Ishikawa (cell line): ENCODE data around the gene KLHL6.

Experiments used
- CEBPB ChIP-seq: IDR thresholded peaks from 2 replicates; pipeline ENCODE4 v1.6.1; 2012
- CREB1 ChIP-seq: IDR thresholded peaks from 2 replicates; pipeline ENCODE4 v1.6.1; 2012; ENCODE audit warnings: low read depth
- EGR1 ChIP-seq: IDR thresholded peaks from 2 replicates; pipeline ENCODE4 v1.6.1; 2012
- EP300 ChIP-seq: IDR thresholded peaks from 2 replicates; pipeline ENCODE4 v1.6.1; 2012; ENCODE audit warnings: borderline replicate concordance
- FOXM1 ChIP-seq: IDR thresholded peaks from 2 replicates; pipeline ENCODE4 v1.6.1; 2012; ENCODE audit warnings: low read depth, borderline replicate concordance
- MAX ChIP-seq: IDR thresholded peaks from 2 replicates; pipeline ENCODE4 v1.6.1; 2012
- NFIC ChIP-seq: IDR thresholded peaks from 2 replicates; pipeline ENCODE4 v1.6.1; 2012
- RAD21 ChIP-seq: IDR thresholded peaks from 2 replicates; pipeline ENCODE4 v1.6.1; 2012; ENCODE audit warnings: low read depth
- REST ChIP-seq: IDR thresholded peaks from 2 replicates; pipeline ENCODE4 v1.6.1; 2012; ENCODE audit warnings: low read depth, mild to moderate bottlenecking
- TAF1 ChIP-seq: IDR thresholded peaks from 2 replicates; pipeline ENCODE4 v1.6.1; 2012; ENCODE audit warnings: low read depth, mild to moderate bottlenecking
- TCF12 ChIP-seq: IDR thresholded peaks from 2 replicates; pipeline ENCODE4 v1.6.1; 2012; ENCODE audit warnings: low read depth
- TEAD4 ChIP-seq: IDR thresholded peaks from 2 replicates; pipeline ENCODE4 v1.6.1; 2012
- YY1 ChIP-seq: IDR thresholded peaks from 2 replicates; pipeline ENCODE4 v1.6.1; 2012; ENCODE audit warnings: low read depth
- ZBTB7A ChIP-seq: IDR thresholded peaks from 2 replicates; pipeline ENCODE4 v1.6.1; 2012; ENCODE audit warnings: low read depth
- TF ChIP-seq, protein P1 (sequence below): IDR thresholded peaks from 2 replicates; pipeline ENCODE4 v1.6.1; 2012

KLHL6 gene

DNA sequence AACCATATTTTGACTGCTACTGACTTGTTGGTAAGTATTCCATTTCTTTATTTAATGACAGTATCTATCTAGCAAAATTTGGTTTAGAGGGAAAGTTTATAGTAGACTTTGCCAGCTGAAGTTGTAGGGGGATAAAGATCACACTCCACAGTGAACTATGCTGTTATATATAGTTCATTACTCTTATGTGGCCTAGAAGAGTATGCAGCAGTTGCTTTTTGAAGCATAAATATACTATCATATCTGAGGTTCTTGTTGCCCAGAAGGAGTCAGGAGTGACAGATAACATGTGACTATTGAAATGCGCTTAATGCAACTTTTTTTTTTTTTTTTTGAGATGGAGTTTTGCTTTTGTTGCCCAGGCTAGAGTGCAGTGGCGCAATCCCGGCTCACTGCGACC, 101.4 kb downstream of the KLHL6 start:
- TF ChIP-seq CREB1 = no peak
- TF ChIP-seq TCF12 = no peak
- TF ChIP-seq CEBPB = no peak
- no peak for TF ChIP-seq EP300
- TF ChIP-seq TEAD4 = no peak
- no peak for TF ChIP-seq NFIC
- TF ChIP-seq TAF1 = no peak
- TF ChIP-seq EGR1 = no peak
- TF ChIP-seq YY1 = no peak
- TF ChIP-seq REST = no peak
- no peak for TF ChIP-seq FOXM1
- TF ChIP-seq, protein P1, sequence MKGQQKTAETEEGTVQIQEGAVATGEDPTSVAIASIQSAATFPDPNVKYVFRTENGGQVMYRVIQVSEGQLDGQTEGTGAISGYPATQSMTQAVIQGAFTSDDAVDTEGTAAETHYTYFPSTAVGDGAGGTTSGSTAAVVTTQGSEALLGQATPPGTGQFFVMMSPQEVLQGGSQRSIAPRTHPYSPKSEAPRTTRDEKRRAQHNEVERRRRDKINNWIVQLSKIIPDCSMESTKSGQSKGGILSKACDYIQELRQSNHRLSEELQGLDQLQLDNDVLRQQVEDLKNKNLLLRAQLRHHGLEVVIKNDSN = no peak

GRCh38 chr3:183449791-183450190, 105.7 kb downstream of the KLHL6 start:
- TF ChIP-seq EGR1 (no peak), FOXM1 (no peak), NFIC (no peak), TCF12 (no peak), YY1 (no peak), MAX (no peak), REST (no peak), EP300 (no peak)

- TF ChIP-seq CREB1 = no peak
- TF ChIP-seq EP300 = no peak
- TF ChIP-seq TAF1 = no peak
- TF ChIP-seq NFIC = no peak
- TF ChIP-seq YY1 = no peak
- TF ChIP-seq ZBTB7A = no peak
- TF ChIP-seq CEBPB = no peak
- no peak for TF ChIP-seq MAX
- no peak for TF ChIP-seq REST
- no peak for TF ChIP-seq TEAD4
- TF ChIP-seq FOXM1 = no peak
- no peak for TF ChIP-seq EGR1
- no peak for TF ChIP-seq TCF12
- no peak for TF ChIP-seq RAD21
- TF ChIP-seq, protein P1 = no peak
Observed at GRCh38 chr3:183449391-183449790, 106.1 kb downstream of the KLHL6 start.

DNA sequence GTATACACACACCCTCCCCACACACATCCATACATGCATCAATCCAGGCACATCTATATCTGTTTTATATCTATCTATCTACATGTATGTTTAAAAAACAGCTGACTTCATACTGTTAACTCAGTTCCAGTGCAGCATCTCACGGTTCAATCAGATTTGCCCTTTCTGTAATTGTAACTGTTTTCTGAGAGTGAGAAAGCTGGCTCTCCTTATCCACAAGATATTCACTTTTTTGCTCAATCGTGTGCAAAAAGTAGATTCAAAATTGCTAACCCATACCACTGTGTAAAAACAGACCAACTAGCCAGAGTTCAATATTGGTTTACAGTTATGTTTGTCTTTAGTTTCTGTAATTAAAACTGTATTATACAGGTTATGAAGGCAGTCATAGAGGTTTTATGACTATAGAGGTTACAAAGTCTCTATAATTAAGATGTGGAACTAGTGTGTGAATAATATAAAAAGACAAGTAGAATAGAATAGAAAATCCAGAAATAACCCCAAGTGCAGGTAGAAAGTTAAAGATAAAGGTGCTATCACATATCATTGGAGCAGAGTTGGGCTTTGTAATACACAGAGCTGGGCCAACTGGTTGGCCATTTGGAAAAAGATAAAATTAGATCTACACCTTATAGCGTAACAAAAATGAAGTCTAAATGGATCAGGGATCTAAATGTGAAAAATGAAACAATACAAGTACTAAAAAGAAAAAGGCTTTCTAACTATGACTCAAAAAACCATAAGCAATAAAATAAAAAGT, 107.0 kb downstream of the KLHL6 start:
- TF ChIP-seq, protein P1 = no peak
- TF ChIP-seq ZBTB7A (no peak), RAD21 (no peak), FOXM1 (no peak), EGR1 (no peak), MAX (no peak), CEBPB (no peak), REST (no peak), YY1 (no peak), NFIC (no peak), EP300 (no peak), CREB1 (no peak), TEAD4 (no peak), TAF1 (no peak), TCF12 (no peak)
